GM18519 (cell line): ENCODE measurements around the gene ZNF484.
A peak's percentile ranks its signal among the peaks of the same experiment; 100 is the strongest.
"Not testable (repeated sequence)": the region's sequence is repeated elsewhere in the genome, so short reads cannot be mapped to it uniquely, and the experiment has no call there.

Experiments
- ATAC-seq: cut with Tn5 transposase; IDR thresholded peaks from one replicate; pipeline ENCODE4 v1.9.1; 2021; ENCODE audit warnings: mild to moderate bottlenecking, moderate library complexity; ENCODE audit not compliant: unreplicated experiment, low FRiP score

ZNF484 gene

DNA sequence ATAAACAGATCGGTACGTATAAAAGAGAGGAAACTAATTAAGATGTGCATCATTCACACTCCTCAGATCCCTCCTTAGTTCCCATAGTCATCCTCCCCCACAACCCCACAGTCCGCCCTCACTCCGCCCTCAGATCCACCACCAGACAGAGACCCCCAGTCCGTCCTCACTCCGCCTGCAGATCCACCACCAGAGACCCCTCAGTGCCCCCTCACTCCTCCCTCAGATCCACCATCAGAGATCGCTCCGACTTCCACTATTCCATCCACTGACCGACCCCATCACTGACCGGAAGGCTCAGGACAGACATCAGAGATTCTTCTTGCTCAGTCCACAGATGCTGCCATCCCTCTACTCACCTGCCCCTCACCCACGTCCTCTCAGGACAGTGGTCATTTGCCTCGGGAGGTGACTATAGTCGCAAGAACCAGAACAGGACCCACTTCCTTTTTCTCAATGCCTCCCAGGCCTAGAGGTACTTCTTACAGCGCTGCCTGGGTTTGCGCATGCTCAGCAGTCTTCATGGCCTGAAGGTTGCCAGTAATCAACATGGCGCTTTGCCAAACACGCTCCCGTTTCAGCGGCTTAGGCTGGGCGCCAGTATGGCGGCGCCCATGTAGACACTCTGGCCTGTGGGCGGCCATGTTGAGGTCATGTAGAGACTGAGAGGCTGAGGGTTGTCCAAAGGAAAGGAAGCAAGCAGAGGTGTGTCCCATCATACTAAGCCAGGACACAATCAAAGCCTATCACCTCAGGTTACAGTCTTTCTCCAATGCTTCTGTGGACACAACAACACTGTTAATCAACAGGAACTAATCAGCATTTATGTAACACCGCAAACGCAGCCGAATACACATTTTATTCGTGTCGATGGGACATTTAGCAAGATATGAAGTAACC lies at the start of gene ZNF484:
ZNF484 (minus strand) TSS at position 508 of the 900 bp plus-strand sequence. CDS start 3,009 bp downstream, outside the sequence.
- peak; percentile 97 for ATAC-seq

DNA sequence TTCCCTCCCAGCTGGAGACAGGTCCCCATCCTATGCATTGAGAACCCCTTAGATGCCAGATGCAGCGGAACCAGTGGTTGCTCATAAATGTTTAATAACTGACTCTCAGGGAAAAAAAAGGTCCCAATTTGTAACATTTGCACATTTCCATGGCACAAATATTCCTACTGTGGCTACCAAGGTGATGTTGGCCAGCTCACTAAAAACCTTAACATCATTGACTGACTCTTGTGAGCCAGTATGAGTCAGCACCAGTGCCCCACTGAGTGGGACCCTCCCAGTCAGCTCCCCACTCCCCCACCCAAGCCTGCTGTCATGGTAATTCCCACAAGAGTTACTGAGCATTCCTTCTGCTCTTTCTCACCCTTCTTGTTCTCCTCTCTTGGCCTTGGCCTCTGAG lies 42.6 kb upstream of the ZNF484 start:
- no peak for ATAC-seq

DNA sequence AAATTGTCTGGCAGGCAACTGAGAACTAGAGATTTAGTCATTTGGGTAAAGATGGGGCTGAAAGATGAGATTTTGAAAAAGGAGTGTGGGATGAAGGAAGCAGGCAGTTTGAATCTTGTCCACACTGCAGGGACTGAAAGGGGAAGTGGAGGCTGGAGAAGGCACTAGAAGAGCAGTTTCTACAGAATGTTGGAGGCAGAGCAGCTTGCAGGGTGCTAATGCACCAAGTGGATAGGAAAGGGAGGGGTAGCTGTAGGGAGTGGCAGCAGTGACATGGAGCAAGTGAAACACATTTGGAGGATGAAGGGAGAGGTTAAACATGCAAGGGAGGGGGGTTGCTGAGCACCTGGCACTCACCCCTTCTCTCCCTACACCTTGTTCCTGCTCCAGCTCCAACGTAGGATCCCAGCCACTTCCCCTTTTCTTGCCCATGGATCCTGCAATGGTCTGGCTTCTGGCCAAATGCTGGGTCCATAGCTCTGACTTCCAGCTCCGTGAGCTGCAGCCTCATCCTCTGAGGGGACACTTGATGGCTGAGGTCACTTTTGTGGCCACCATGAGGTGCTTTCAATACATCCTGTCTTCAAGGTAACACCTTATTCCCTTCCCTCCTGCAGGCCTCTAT lies 39.5 kb upstream of the ZNF484 start:
- ATAC-seq, result no peak

DNA sequence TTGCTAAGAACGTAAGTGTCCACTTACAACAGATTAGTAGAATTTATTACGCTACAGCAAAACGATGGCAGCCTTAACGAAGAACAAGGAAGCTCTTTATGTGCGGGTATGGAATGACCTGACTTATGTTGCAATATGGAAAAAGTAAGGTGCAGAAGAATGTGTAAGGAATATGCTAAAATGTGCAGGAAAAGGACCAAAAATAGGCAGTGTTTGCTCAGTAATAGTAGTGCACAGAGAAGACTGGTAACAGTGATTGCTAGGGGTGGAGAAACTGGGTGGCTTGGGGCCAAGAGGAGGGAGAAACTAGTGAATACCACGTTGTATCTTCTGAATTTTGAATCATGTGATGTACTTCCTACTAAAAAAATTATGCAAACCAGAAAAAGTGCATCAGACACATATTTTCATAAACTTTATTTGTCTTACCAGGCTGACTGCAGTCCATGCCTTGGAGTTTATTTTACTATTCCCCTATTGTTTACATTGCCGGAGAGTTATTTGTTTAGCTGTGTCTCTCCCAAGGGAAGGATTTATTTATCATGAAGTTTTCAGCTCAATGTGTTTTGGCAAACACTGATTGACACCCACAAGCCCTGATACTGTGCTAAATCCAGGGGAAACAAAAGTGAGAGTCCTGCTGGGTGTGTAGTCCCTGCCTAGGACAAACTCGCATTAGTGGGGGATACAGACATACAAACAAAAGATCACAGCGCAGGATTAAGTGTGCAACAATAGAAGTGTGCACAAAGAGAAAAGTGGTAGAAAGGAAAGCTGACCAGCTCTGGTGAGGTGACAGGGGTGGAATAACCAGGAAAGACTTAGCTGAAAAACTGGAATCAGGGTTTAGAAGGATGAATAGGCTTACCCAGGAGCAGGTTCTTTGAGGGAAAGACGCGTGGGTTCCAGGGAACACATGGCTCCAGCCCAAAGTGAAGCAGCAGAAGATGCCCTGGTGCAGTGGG lies 34.0 kb upstream of the ZNF484 start:
- ATAC-seq, result no peak

DNA sequence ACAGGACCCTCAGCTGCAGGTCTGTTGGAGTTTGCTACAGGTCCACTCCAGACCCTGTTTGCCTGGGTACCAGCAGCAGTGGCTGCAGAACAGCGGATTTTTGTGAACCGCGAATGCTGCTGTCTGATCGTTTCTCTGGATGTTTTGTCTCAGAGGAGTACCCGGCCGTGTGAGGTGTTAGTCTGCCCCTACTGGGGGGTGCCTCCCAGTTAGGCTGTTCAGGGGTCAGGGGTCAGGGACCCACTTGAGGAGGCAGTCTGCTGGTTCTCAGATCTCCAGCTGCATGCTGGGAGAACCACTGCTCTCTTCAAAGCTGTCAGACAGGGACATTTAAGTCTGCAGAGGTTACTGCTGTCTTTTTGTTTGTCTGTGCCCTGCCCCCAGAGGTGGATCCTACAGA lies 27.3 kb upstream of the ZNF484 start:
- not testable (repeated sequence) for ATAC-seq

DNA sequence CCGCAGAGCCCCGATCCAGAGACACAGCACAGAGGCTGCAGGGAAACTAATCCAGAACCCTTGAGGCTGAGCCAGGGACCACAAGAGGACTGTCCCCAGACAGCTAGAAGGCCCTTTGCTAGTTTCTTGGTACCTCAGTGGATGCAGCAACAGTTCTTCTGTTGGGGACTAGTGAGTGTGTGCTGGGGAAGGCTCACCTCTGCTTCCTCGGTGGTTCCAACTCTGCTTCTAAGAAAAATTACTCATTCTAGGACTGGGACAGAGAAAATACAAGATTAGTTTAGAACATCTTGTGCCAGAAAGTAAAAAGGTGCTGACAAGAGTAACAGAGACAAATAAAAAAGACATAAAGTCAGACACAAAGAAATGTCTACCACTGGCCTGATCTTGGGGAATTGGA lies 19.5 kb upstream of the ZNF484 start:
- ATAC-seq, result no peak

DNA sequence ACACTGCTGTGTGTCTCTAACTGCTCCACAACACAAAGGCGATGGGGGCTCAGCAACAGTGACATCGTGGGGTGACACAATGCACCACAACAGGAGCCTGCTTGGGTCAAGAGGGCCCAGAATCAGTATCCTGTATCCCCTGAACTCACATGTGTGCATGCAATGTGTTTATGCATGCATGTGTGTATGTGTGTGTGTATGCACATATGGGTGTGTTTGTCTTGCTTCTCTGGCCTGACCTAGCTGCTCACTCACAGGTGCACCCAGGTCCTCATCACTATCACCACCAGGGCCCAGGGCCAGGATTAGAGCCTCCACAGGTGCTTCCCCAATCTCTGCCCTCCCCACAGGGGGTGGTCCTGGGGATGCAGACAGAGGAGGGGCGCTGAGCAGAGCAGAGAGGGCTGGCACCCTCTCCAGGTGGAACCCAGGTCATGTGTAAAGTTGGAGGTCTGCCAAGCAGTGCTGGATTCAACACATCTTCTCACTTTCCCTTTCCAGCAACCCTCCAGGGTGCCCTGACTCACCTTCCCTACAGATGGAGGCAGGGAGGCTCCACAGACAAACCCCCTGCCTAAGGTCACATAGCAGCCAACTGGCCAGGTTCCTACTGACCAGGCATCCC lies 18.1 kb upstream of the ZNF484 start:
- no peak for ATAC-seq

DNA sequence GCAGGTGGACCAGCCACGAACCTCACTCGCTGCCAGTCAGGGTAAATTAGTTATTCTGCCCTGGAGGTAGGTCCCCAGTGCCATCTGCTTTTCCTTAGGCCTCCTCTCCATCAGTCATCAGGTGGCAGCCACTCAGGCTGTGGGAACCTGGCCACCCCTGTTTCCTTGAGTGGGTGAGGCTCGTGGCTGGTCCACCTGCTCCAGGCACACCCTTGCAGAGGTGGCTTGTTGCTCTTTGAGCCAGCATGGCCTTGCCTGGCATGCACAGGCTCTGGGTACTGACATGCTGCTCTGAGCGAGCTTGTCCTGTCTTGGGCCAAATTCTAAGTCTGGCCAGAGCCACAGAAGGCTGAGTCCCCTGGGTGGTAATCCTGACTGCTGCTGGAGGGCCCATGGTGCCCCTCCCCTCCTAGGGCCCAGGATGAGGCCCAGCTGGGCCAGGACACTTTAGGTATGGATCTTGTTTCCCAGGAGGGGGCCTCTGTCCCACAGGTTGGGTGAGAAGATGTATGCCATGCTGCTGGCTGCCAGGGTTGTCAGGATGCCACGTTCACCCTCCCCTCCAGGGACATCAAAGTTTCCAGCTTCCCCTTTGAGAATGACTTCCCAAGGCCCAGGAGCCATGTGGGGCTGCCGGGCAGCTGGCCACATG lies 17.0 kb upstream of the ZNF484 start:
- ATAC-seq, result no peak

DNA sequence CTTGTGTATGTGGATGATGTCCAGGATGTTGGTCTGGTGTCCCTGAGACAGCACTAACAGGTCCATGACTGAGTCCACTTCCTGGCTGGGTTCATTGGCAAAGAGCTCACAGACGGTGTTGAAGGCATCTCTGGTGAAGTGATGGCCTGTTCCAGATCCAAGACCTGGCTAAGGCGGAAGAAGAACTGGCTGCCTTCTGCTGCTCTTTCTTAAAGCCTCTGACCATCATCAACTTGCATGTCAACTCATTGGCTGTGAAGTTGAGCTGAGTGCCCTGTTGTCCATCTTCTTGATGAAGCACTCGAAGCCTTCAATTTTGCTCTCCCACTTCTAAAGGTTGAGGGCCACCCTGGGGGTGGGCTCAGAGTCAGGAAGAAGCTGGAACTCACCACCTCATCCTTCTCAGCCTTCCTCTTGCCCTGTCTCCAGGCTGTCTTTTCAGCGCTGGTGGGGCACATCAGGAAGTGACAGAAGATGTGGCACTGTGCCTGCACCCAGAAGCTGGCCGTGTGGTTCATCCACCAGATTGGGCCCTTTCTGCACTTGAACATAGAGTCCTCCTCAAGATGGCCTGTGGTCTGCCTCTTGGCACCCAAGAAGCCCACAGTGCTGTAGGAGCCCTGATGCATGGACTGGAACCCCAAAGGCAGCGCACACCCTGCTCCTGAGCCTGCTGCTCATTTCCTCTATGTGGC lies 16.2 kb upstream of the ZNF484 start:
- ATAC-seq, result not testable (repeated sequence)

DNA sequence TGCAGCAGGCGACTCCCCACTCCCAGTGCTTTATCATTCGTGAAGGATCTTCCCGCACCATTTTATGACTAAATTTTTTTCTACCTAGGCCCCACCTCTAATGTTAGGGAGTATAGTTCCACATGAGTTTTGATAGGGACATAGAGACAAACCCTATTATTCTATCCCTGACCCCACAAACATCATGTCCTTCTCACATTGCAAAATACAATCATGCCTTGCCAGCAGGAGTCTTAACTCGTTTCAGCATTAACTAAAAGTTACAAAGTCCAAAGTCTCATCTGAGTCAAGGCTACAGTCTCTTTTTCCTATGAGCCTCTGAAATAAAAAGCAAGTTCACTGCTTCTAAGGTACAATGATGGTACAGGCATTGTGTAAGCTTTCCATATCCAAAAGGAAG lies 14.4 kb upstream of the ZNF484 start:
- ATAC-seq, result not testable (repeated sequence)

DNA sequence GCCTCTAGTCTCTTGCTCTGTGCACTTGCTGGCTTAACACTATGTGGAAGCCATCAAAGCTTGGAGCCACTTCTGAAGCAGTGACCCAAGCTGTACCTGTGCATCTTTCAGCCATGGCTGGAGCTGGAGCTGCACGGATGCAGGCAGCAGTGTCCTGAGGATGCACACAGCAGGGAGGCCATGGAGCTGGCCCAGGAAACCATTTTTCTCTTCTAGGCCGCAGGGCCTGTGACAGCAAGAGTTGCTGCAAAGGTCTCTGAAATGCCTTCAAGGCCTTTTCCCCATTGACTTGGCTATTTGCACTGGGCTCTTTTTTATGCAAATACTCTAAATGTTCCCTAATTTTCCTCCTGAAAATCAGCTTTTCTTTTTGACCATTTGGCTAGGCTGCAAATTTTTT lies 12.9 kb upstream of the ZNF484 start:
- ATAC-seq, result no peak

DNA sequence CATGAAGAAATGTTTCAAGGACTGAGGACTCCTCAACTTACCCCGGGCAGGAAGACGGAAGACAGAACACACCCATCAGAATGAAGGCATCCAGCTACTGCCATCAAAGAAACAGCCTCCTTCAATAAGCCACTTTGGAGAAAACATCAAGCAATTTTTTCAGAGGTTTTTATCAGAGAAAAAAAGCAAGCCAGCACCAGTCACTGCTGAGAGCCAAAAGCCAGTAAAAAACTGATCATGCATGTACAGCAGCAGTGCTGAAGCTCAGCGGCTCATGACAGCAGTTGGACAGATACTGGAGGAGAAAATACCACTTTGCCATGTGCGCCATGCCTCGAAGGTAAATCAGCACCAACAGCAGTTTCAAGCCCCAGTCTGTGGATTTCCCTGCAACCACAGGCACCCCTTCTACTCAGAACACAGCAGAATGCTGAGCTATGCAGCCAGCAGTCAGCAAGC lies 10.1 kb upstream of the ZNF484 start:
- ATAC-seq, result no peak

DNA sequence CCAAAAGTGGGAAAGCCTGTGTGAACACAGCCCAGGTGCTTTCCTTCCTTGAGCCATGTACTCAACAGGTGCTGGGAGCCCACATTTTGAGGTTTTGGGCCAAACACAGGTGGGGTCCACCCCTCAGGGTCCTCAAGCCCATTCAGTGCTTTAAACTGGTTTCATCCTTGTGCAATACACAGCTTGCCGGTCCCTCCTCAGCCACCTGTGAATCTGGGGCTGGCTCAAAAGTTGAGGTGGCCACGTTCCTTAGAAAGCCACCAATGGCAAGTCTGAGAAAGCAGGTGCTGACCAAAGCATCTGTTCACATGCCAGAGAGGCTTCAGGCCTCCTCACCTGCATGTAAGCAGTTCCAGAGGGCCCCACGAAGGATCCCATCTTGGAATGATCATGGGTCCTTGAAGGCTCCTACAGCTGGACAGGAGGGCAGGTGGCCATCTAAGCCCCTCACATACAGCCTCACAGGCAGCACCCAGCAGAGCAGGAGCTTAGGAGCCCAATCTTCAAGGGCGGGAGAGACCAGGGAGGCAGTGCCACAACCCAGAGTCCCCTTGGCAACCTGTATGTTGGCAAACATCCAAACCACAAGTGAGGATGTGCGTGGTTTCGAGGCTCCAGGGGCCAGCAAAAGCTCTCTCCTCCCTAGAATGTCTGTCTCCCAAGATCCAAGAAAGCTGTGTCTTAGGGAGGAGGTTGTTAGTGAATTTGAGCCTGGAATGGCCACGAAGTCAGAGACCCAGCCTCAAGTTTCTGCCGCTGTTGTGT lies 9.2 kb upstream of the ZNF484 start:
- ATAC-seq, result not testable (repeated sequence)

DNA sequence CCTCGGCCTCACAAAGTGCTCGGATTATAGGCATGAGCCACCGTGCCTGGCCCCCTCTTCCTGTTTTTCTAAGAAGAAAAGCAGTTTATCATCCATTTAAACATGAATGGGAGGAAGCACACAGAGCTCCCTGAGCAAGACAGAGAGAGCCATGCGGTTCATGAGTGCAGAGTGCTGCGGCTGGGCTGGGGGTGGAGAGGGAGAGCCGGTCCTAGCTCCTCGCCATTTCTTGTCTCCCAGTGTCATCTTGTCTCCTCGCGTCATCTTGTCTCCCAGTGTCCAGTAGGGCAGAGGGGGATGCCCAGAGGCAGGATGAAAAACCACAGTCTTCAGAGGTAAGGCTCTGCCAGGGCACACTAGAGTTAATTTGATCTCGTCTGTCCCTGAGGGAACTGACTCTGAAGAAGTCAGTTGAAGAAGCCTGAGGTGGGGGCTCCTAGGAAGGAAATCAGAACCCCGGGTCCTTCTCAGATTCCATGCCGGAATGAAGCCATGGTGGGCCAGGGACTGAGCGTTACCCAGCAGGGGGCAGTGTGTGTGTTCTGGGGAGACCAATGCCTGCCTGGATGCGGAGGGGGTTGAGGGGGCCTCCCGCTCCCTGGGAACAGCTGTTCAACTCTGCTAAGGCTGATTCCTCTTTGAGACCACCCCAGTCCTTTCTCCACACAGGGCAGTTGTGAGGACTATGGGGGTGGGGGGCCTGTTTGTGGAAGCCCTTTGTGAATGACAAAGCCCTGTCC lies 6.0 kb upstream of the ZNF484 start:
- not testable (repeated sequence) for ATAC-seq

DNA sequence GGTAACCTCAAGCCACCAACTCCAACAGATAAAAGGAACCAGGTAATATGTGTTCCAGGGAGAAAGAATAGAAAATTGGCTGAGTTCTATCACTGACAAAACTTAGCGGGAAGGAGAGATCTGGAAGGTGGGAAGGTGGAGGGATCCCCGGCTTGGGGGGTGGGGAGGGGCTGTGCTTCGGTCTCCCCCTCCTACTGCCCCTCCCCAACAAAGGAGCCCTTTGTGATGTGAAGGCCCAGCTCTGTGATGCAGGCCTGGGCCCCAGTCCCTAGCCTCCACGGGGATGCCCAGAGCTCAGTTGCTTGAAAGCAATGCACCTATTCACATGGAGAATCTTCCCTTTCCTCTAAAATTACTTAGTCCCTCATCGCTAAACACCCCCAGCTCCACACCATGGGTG lies 4.4 kb upstream of the ZNF484 start:
- ATAC-seq, result no peak

DNA sequence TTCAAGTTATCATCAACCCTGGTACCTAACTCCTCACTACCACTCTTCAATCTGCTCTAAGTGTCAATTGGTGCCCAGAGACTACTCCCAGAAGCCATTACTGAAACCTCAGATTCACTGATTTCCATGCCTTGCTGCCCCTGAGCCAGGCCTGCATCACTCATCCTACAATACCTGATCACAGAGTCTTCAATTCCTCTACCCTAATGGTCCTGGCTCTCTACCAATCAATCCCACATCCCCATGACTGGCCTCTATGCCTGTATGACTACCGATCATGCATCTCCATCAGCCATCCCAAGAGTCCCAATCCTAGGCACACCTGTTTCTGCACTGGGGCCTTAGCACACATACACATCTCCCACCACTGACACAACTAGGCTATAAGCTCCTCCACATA lies 2.5 kb downstream of the ZNF484 start:
- no peak for ATAC-seq

DNA sequence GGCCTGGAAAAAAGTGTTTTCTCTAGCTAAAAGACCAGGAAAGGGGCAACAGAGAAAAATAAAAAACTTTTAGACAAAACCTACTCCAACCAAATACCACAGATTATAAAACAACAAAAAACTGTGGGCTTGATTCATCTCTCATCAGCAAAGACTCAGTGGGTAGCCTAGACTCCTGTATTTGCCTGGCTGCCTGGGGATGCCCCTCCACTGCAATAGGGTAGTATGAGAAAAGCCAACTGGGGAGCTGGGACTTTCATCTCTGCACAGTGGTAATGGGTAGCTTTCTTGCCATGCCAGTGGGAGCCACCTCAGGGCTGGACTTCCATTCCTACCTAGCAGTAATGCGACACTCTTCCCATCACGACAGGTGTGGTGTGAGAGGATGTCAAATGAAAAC lies 7.5 kb downstream of the ZNF484 start:
- no peak for ATAC-seq

DNA sequence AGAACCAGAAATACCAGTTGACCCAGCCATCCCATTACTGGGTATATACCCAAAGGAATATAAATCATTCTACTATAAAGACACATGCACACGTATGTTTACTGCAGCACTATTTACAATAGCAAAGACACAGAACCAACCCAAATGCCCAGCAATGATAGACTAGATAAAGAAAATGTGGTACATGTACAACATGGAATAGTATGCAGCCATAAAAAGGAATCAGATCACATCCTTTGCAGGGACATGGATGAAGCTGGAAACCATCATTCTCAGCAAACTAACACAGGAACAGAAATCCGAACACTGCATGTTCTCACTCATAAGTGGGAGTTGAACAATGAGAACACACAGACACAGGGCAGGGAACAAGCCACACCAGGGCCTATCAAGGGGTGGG lies 11.2 kb downstream of the ZNF484 start:
- ATAC-seq, result not testable (repeated sequence)
